22Rv1 (cell line): ENCODE measurements around the gene SLC49A3.
"Not testable (repeated sequence)": the region's sequence is repeated elsewhere in the genome, so short reads cannot be mapped to it uniquely, and the experiment has no call there.

Experiments used
- H3K27ac ChIP-seq: fragments of 450-650 bp; 2 replicates; pipeline ENCODE4 v1.5.1; 2017
- CTCF ChIP-seq: fragments of 450-650 bp; IDR thresholded peaks from 2 replicates; pipeline ENCODE4 v1.5.1; 2017; ENCODE audit warnings: mild to moderate bottlenecking
- ZFX ChIP-seq: fragments of 450-650 bp; IDR thresholded peaks from 2 replicates; pipeline ENCODE4 v1.6.1; 2017; ENCODE audit warnings: antibody characterized with exemption, borderline replicate concordance

Gene SLC49A3

DNA sequence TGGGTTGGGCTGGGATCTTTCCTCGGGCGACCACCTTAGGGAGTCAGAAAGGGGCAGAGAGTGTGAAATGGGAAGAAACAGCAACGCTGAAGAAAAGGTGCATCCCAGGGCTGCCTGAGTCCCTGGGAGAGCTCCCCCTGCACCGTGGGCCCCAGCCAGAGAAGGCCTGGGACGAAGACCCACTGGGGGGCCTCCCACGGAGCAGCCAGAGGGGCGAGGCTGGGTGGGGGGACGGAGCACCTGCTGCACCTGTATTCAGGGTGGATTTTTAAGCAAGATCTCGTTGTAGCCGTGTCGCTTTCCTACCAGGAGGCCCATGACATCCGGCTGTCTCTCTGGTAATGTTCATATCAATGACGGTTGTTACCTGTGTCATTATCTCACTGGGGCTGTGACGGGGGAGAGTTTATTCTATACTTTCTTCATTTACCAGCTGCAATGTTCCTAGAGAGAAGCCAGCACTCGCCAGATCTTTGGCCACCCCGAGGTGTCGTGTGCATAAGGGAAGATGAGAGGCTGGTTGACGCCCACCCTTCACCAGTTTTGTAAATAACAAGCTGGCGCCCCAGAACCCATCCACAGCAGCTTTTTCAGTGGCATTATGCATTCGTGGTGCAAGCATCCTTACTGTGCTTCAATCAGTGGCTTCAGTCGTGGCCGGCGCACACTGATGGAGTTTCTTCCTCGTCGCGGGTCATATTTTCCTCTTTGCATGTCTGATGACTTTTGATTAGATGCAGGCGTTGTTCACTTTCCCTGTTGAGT, 11.0 kb upstream of the SLC49A3 start:
- TF ChIP-seq ZFX (no peak), CTCF (no peak)
- no peak overlapping the region for H3K27ac ChIP-seq

DNA sequence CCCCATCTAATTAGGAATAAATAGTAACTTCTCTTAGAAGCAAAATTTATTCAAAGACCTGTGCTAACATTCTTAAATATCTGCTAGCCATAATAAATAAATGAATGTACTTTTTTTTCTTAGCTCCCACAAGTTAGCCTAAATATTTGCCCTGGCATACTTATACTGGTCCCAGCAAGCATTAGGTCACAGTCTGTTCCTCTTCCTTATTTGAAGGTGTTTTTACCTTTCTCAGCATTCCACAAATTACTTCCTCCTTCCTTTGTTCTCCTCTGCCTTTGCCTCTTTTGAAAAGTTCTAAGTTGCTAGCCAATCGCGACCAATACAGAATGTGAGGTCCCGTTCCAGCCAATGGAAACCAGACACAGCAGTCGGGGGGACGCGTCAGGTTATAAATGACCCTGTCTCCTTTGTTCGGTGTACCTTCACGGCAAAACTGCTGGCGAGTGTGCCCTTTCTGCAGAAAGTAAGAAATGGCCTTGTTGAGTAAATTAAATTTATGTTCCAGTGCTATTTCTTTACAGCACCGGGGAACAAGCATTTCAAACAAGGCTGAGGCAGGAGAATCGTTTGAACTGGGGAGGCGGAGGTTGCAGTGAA, 5.5 kb upstream of the SLC49A3 start:
- not testable (repeated sequence) for H3K27ac ChIP-seq

DNA sequence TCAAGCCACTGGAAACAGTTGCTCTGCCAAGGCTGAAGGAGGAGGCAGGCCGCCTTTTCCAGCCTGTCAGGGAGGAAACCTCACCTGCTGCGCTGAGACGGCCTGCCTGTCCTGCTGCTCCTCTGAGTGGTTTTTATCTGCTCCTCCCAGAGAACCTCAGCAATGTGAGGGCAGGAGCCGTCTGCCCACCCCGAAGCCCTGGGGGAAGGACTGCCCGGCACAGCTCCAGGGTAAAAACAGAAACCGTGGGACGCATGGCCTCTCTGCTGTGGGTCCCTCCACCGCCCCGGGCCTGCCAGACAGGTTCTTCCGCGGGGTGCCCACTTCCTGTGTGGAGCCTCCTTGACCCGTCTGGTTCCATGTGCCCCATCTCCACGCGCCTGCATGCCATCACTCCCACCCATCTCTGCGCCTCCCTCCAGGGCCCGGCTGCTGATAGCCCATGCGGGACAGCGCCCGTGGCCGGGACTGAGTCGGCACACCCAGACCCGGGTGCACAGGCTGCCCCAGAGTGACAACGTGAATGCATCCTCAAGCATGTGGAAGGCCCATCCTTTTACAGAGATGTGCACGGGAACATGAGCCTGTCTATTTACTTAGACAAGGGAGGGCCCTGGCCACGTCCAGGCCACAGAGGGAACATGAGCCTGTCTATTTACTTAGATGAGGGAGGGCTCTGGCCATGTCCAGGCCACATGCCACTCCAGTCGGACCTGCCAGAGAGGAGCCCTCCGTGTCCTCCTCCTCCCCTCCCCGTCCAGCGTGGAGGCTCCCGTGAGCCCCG, 4.0 kb upstream of the SLC49A3 start:
- TF ChIP-seq CTCF: no peak
- no peak for TF ChIP-seq ZFX

GRCh38 chr4:689723-690122, 772 bp upstream of the SLC49A3 start:
- TF ChIP-seq CTCF (no peak), ZFX (no peak)
- H3K27ac ChIP-seq: no peak overlapping the region

More for the DNA sequence above, 4.0 kb upstream of the SLC49A3 start:
- no peak overlapping the region for H3K27ac ChIP-seq

DNA sequence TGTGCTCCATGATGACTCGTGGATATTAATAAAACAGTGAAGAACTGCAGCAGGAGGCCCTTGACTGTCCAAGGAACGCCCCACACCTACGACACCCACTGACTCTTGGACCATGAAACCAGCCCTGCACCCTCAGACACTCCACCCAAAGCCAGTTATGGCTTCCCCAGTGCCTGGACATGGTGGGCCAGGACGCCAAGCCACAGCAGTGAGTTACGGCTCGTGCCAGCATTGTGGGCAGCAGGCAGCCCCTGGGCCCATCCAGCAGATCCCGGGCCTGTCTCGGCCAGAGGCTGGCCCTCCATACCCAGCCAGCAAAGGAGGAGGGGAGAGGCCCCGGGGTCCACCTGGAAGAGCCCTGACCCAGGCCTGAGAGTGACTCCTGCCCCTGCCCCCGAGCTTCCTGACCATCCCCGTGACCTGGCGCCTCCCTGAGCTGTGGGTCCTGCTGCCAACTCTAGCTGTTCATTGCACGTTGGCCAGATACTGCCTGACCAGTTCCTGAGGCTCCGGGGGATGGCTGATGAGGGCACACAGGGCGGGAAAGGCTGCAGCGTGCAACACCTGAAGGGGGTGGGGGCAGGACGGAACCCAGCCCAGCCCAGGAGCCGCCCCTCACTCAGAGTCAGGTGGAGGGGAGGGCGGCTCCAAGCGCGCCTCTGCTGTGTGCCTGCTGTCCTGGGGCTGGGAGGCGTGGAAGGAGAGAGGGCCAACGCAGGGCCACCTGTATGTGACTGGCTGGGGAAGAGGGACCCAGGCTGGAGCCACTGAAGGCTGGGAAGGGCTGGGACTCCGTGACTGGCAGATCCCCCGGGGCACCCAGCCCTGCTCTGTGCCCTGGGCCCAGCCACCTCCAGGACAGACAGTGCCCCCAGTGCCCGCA, 739 bp downstream of the SLC49A3 start:
- TF ChIP-seq ZFX (no peak), CTCF (no peak)
- no peak overlapping the region for H3K27ac ChIP-seq

GRCh38 chr4:687048-687970, 1.6 kb downstream of the SLC49A3 start:
- peak overlapping the region; percentile 44 for H3K27ac ChIP-seq
- no peak for TF ChIP-seq CTCF
- no peak for TF ChIP-seq ZFX
